ENCODE data around the gene PCK2.

DNA sequence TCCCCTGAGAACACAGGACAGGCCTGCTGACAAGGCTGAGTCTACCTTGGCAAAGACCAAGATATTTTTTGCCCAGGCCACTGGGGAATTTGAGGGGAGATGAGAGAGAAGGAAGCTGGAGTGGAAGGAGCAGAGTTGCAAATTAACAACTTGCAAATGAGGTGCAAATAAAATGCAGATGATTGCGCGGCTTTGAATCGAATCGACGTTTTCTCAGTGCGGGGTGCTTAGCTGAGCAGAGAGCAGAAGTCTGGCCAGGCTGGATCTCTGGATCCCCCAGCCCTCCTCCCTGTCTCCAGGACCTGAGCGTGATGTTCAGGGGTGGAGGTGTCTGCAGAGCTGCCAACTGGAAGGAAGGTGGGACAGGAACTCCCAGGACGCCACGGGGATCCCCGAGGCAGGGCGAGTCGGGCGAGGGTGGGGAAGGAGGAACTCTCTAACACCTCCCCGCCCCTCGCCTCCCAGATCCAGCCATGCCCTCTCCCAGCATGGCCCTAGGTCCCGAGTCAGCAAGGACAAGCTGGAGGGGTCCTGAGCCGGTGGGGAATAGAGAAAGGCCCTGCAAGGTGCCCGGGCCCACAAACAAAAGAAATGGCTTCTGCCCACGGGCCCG lies 42.8 kb upstream of the PCK2 start:
- TF ChIP-seq, protein P1, sequence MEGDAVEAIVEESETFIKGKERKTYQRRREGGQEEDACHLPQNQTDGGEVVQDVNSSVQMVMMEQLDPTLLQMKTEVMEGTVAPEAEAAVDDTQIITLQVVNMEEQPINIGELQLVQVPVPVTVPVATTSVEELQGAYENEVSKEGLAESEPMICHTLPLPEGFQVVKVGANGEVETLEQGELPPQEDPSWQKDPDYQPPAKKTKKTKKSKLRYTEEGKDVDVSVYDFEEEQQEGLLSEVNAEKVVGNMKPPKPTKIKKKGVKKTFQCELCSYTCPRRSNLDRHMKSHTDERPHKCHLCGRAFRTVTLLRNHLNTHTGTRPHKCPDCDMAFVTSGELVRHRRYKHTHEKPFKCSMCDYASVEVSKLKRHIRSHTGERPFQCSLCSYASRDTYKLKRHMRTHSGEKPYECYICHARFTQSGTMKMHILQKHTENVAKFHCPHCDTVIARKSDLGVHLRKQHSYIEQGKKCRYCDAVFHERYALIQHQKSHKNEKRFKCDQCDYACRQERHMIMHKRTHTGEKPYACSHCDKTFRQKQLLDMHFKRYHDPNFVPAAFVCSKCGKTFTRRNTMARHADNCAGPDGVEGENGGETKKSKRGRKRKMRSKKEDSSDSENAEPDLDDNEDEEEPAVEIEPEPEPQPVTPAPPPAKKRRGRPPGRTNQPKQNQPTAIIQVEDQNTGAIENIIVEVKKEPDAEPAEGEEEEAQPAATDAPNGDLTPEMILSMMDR (conservative IDR thresholded peaks at IDR 0.05; ENCODE audit: low read depth, low read length) = no peak
- TF ChIP-seq EZH2 (IDR thresholded peaks at IDR 0.05; ENCODE audit: borderline replicate concordance, low read depth, low read length, poor library complexity, severe bottlenecking) = no peak

Measured in A673 (cell line).